Cardiac fibroblast (primary cell): ENCODE data around the gene MORC1.

ENCODE experiments used
- DNase-seq, 2 donors: peaks; one replicate each; pipeline versions ENCODE4 v3.0.0 to v3.0.0-alpha.2; 2010; ENCODE audit warnings: low read depth in 2 of 2
- H3K4me3 ChIP-seq, 2 donors: replicated peaks in 1 of 2; 1 replicate in 1 of 2; 2 replicates in 1 of 2; pipeline ENCODE4 v1.5.1; 2011; ENCODE audit warnings: low read depth in 2 of 2, low read length in 2 of 2, mild to moderate bottlenecking in 2 of 2, moderate library complexity in 1 of 2
- TF ChIP-seq, protein P1 (sequence below): IDR thresholded peaks from one replicate; pipeline ENCODE4 v1.5.1; 2011; ENCODE audit warnings: low read depth, mild to moderate bottlenecking, low read length, inconsistent platforms

Gene MORC1

DNA sequence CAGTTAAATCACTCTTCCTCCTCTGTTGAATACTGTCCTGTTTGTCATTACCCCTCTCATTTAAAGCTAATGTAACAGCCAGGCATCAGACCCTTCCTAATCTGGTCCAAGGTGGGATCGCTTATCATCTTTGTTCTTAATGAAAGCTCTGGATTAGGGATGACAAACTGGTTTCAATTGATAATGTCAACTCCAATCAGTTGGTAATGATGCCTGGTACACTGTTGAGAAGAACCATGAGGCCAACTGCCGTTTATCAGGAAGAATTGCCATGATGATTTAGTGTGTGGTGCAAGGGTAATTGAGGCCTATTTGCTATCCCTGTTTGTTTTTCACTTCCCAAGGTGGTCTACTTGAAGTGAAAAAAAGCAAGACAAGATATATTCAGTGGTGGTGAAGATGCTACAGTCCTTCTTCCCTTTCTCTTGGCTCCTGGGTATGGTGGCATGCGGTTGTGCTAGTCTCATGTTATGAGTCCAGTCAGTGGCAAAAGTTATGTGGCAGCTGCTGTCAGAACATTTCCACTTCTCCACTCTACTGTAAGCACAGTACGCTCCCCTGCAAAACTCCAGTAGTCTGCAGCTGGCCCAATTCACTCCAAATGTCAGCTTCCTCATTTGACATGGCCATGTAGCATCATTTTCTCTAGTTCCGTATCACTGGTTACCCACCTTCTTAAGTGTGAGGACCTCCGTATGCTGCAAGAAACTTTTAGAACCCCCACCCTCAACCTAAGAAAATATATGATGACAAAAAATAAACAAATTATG lies 72.5 kb downstream of the MORC1 start:
- no peak overlapping the region for H3K4me3 ChIP-seq

GRCh38 chr3:109035082-109035481 lies 82.9 kb downstream of the MORC1 start:
- H3K4me3 ChIP-seq, result no peak overlapping the region
- DNase-seq, result no peak
- TF ChIP-seq, protein P1, sequence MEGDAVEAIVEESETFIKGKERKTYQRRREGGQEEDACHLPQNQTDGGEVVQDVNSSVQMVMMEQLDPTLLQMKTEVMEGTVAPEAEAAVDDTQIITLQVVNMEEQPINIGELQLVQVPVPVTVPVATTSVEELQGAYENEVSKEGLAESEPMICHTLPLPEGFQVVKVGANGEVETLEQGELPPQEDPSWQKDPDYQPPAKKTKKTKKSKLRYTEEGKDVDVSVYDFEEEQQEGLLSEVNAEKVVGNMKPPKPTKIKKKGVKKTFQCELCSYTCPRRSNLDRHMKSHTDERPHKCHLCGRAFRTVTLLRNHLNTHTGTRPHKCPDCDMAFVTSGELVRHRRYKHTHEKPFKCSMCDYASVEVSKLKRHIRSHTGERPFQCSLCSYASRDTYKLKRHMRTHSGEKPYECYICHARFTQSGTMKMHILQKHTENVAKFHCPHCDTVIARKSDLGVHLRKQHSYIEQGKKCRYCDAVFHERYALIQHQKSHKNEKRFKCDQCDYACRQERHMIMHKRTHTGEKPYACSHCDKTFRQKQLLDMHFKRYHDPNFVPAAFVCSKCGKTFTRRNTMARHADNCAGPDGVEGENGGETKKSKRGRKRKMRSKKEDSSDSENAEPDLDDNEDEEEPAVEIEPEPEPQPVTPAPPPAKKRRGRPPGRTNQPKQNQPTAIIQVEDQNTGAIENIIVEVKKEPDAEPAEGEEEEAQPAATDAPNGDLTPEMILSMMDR, result no peak

More for the DNA sequence above, 72.5 kb downstream of the MORC1 start:
- TF ChIP-seq, protein P1, result no peak
- DNase-seq, result no peak

- TF ChIP-seq, protein P1, result no peak
- no peak for DNase-seq
- no peak overlapping the region for H3K4me3 ChIP-seq
These were observed 84.8 kb downstream of the MORC1 start for GRCh38 chr3:109033000-109033660.

DNA sequence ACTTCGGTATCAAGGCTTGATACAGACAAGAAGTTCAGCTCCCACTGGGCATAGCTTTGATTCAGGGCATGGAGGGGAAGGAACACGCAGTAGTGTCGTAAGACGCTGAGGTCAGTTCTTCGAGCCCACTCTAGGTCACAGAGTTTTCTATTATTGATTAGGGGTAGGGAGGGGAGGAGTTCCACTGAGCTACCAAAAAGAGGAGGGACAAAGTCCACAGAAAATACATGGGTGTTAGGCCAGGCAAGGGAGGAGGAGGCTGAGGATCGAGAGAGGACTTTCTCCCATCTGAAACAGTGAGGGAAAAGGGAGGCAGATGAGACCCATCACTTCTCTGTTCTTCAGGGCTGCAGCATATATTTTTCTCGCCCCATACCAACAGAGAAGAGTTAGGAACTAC lies 89.2 kb downstream of the MORC1 start:
- no peak overlapping the region for H3K4me3 ChIP-seq
- no peak for DNase-seq
- TF ChIP-seq, protein P1, result no peak

DNA sequence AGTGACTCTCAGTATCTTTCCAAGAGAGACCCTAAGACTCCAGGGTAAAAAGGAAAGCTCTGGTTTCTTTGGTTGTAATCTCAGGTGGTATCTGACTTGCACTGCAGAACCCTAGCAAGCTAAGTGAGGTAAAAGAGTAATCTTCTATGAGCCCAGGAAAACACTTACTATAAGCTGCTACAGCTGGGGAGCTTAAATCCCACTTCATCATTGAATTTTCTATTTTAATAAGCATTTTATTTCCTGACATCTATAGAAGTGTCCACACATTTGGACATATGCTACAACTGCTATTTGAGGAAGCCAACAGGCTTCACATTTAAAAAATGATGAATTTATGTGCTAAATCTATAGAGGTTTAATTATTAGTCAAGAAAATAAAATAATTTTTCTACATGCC lies 91.1 kb downstream of the MORC1 start:
- H3K4me3 ChIP-seq, result no peak overlapping the region
- TF ChIP-seq, protein P1, result no peak
- DNase-seq, result no peak

GRCh38 chr3:109025896-109026295 lies 92.0 kb downstream of the MORC1 start:
- H3K4me3 ChIP-seq, result no peak overlapping the region
- TF ChIP-seq, protein P1, result no peak
- DNase-seq, result no peak
